DMS114 treated with DMSO at 0.1 percent for 48 hours (cell line): ENCODE measurements around the gene PYGB.

ENCODE experiments used
- DNase-seq: peaks from one replicate; lab custom pipeline; 2025; ENCODE audit not compliant: unreplicated experiment; lab: John Stamatoyannopoulos, UW

The PYGB gene

GRCh38 chr20:25215521-25215920 lies 32.4 kb upstream of the PYGB start:
- DNase-seq: no peak

GRCh38 chr20:25216199-25216945 lies 31.5 kb upstream of the PYGB start:
- DNase-seq: no peak

- no peak for DNase-seq
These were observed 30.4 kb upstream of the PYGB start for GRCh38 chr20:25217161-25218108.

GRCh38 chr20:25218109-25218486 lies 29.8 kb upstream of the PYGB start:
- no peak for DNase-seq

GRCh38 chr20:25218492-25218891 lies 29.4 kb upstream of the PYGB start:
- DNase-seq: no peak

- no peak for DNase-seq
These were observed 28.5 kb upstream of the PYGB start for GRCh38 chr20:25219365-25219764.

GRCh38 chr20:25220021-25220730 lies 27.7 kb upstream of the PYGB start:
- no peak for DNase-seq

GRCh38 chr20:25220810-25221591 lies 26.9 kb upstream of the PYGB start:
- DNase-seq: no peak

- DNase-seq: no peak
These were observed 26.1 kb upstream of the PYGB start for GRCh38 chr20:25221592-25222460.

GRCh38 chr20:25222461-25223178 lies 25.3 kb upstream of the PYGB start:
- no peak for DNase-seq

GRCh38 chr20:25223179-25223661 lies 24.7 kb upstream of the PYGB start:
- DNase-seq: no peak

- DNase-seq: no peak
These were observed 23.8 kb upstream of the PYGB start for GRCh38 chr20:25223765-25224720.

GRCh38 chr20:25224941-25225340 lies 22.9 kb upstream of the PYGB start:
- DNase-seq: no peak

GRCh38 chr20:25225642-25226432 lies 22.0 kb upstream of the PYGB start:
- DNase-seq: no peak

GRCh38 chr20:25226433-25227316 lies 21.2 kb upstream of the PYGB start:
- no peak for DNase-seq

- no peak for DNase-seq
These were observed 20.5 kb upstream of the PYGB start for GRCh38 chr20:25227317-25227831.
